D721Med (cell line): ENCODE data around the gene DUSP9.

Source experiments
- DNase-seq: peaks from one replicate; pipeline ENCODE4 v3.0.0; 2011; ENCODE audit warnings: low spot score; ENCODE audit not compliant: insufficient read length
- FAIRE-seq: peaks from 2 replicates; lab custom pipeline; 2011; peaks lifted over from hg19 to GRCh38; lab: Jason Lieb, UNC
- CTCF ChIP-seq: IDR thresholded peaks from 2 replicates; pipeline ENCODE4 v1.5.1; 2012; ENCODE audit warnings: mild to moderate bottlenecking, control low read depth; ENCODE audit not compliant: insufficient read depth; ENCODE audit errors: missing control alignments

The DUSP9 gene

GRCh38 chrX:153638041-153638371 lies 9.0 kb upstream of the DUSP9 start:
- no peak for TF ChIP-seq CTCF
- DNase-seq (no peak), FAIRE-seq (no peak)

GRCh38 chrX:153638436-153639176 lies 8.4 kb upstream of the DUSP9 start:
- FAIRE-seq = no peak
- TF ChIP-seq CTCF = no peak
- no peak for DNase-seq

GRCh38 chrX:153639177-153640044 lies 7.6 kb upstream of the DUSP9 start:
- TF ChIP-seq CTCF = no peak
- no peak for FAIRE-seq

GRCh38 chrX:153640045-153640686 lies 6.8 kb upstream of the DUSP9 start:
- FAIRE-seq (no peak), DNase-seq (no peak)
- TF ChIP-seq CTCF = no peak

More at GRCh38 chrX:153639177-153640044, 7.6 kb upstream of the DUSP9 start:
- DNase-seq = no peak

- no peak for TF ChIP-seq CTCF
- FAIRE-seq (no peak), DNase-seq (no peak)
These were observed 6.0 kb upstream of the DUSP9 start for GRCh38 chrX:153640736-153641575.

- DNase-seq (no peak), FAIRE-seq (no peak)
- TF ChIP-seq CTCF = no peak
These were observed 5.4 kb upstream of the DUSP9 start for GRCh38 chrX:153641627-153642026.
